ENCODE results near the gene KRT26.
"Not testable (repeated sequence)": the region's sequence is repeated elsewhere in the genome, so short reads cannot be mapped to it uniquely, and the experiment has no call there.

KRT26 gene

DNA sequence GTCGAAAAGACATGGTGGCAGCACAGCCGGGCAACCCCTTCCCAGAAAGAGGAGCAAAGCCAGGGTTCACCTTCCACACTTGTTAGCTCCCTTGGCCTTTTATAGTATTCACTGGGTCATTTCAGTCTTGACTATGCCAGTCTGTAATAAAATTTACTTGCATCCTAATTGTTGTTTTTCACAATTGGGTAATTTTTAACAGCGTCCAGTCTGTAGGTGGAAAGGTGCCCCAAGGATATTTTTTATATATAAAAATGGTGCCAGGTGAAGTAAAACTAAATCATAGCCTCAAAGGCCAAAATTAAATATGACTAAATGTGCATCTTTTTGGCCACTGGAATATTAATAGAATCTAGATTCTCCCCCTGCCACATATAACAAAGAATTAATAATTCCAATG, at the start of gene KRT26:
TSS of gene KRT26 (minus strand) at position 101 of the 400 bp plus-strand sequence. CDS start at position 13, 88 bp downstream.
- DNase-seq (ENCODE audit: low spot score) = no peak

- no peak for DNase-seq (ENCODE audit: low spot score)
Observed at GRCh38 chr17:40821536-40821935, 49.5 kb upstream of the KRT26 start.

- DNase-seq (ENCODE audit: low spot score) = no peak
Observed at GRCh38 chr17:40820228-40820838, 48.3 kb upstream of the KRT26 start.

DNA sequence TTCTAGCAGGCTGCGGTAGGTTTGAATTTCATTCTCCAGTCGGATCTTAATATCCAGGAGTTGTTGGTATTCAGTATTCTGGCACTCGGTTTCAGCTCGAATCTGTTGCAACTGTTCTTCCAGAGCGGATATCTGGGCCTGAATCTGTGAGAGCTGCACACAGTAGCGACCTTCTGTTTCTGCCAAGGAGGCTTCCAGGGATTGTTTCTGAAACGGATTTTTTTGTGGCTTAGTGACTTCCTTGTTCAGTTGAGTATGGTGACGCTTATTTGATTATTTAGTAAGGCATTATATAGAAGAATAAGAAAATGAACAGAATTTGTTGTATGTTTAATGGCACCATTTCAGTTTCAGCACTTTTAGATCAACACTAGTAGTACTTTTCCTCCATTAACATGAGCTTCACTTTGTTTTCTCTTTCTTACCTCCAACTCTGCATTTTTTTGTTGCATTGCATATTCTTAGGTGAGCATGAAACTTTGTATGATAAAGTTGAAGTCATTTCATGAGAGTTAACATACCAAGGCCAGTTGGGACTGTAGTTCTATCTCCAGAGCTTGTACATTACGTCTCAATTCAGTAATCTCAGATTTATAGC, 47.6 kb upstream of the KRT26 start:
- DNase-seq (ENCODE audit: low spot score) = peak; percentile 5

GRCh38 chr17:40818733-40819527, 46.9 kb upstream of the KRT26 start:
- peak; percentile 76 for DNase-seq (ENCODE audit: low spot score)

DNA sequence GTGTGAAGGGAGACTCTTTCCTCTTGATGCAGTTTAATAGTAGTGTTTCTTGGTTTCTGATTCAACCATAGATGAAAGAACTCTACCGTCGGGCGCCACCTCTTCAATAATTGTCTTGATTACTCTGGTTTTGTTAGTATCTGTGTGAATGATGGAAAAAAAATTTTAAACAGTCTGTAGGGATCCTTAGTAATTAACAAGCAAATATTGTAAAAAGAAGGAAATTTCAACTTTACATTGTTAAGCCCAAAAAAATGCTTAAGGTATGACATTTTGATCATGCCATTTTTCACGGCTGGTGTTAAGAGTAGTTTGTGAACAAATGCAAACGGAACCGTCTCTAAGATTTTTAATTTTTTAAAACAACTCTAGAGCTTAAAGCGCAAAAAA, 46.3 kb upstream of the KRT26 start:
- DNase-seq (ENCODE audit: low spot score) = peak; percentile 26

DNA sequence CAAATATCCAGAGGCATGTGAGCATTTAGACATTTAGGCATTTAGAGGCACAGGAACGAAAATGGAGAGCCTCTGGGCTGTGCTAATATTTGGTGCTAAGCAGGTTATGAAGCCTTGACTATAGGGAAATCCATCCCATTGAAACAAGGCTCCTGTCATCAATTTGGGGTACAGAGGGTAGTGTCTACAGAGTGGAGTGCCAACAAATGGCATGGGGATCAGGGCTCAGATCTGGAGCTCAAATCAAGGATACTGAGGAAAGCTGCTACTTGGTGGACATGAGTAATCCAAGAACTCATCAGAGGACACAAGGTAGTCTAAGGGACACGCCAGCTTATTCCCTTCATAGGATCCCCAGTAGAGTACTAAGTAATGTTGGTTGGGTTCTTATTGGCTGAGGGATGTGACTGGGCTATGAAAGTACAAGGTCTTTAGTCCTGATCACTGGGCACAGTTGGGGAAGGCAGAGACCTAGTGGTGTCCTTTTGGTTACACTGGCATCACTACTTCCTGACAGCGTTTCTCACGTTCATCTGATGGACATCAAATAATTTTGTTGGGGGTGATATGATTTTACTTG, 45.2 kb upstream of the KRT26 start:
- DNase-seq (ENCODE audit: low spot score) = no peak

DNA sequence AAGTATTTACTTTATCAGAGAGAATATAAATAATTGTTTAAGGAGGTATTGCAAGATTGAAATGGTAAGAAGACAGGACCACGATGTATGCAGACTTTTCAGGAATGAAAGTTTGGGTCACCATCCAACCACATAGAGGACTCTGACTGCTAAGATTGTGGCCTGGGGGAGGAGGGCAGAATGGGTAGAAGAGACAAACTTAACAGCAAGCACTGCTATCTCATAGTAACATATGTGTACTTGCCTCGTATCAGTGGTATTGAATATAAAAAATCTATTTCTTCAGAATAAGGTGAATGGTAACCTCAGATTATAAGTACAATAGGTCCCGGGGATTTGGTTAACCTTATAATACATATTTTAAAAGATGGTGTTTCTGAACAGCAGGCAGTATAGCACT, 44.6 kb upstream of the KRT26 start:
- no peak for DNase-seq (ENCODE audit: low spot score)

DNA sequence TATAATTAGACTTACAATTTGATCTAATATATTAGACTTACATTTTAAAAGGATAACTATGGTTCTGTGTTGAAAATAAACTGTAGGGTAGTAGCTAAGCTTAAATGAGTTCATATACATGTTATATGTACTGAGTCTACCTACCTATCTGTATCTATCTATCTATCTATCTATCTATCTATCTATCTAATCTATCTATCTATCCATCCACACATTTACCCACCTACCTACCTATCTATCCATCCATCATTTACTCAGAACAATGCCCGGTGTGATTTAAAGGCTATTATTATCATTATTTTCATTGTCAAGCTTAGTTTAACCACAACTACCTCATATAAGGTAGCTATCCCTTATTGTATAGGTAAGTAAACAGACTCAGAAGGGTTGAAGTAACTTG, 43.4 kb upstream of the KRT26 start:
- no peak for DNase-seq (ENCODE audit: low spot score)

DNA sequence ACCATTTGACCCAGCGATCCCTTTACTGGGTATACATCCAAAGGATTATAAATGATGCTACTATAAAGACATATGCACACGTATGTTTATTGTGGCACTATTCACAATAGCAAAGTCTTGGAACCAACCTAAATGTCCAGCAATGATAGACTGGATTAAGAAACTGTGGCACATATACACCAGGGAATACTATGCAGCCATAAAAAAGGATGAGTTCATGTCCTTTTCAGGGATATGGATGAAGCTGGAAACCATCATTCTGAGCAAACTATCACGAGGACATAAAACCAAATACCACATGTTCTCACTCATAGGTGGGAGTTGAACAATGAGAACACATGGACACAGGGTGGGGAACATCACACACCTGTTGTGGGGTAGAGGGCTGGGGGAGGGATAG, 42.7 kb upstream of the KRT26 start:
- not testable (repeated sequence) for DNase-seq (ENCODE audit: low spot score)

- DNase-seq (ENCODE audit: low spot score) = no peak
Observed at GRCh38 chr17:40813804-40814203, 41.8 kb upstream of the KRT26 start.

GRCh38 chr17:40812639-40813038, 40.6 kb upstream of the KRT26 start:
- no peak for DNase-seq (ENCODE audit: low spot score)

GRCh38 chr17:40810494-40810893, 38.5 kb upstream of the KRT26 start:
- no peak for DNase-seq (ENCODE audit: low spot score)

DNA sequence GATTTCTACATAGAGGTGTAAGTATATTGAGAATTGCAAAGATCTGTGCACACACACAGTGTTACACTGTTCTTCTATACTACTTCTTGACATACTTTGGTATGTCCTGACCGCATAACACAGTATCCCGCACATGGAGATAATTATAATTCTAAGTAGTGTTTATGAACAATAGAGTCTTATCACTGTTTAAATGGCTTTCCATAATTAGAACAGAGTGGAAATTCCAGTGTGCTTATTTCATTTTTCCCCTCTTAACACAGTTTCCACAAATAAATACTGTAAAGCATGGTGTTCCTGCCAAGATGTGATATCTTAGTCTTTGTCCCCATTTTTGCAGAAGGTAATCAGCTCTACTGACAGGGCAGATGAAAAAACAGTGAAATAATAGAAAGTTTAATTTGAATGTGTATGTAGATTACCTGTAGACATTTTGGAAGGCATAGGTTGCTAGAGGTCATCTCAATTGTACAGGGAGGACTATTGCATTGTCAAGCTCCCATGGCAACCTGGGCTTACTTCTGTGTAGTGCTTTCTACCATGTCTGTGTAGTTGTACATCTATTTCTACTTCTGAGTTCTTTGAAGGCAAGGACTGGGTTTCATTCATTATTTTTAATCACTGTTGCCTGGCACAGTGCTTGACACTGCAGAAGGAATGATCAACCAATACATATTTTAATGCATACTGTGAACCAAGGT, 37.9 kb upstream of the KRT26 start:
- no peak for DNase-seq (ENCODE audit: low spot score)

DNA sequence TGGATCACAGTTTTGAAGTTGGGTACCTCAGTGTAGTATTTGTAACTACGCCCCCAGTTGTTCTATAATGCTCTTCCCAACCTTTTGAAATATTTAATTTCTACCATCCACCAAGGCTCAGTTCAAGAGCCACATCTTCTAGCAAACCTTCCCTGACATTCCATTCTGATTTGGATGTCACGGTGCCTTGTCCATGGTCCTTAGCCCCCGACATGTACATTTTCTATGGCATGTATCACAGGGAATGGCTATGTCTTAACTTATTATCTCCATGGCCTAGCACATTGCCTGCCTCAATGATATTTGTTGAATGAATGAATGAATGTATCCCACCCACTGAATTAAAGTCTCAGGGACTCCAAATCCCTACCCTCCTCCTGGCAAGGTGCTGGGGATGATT, 34.1 kb upstream of the KRT26 start:
- no peak for DNase-seq (ENCODE audit: low spot score)

DNA sequence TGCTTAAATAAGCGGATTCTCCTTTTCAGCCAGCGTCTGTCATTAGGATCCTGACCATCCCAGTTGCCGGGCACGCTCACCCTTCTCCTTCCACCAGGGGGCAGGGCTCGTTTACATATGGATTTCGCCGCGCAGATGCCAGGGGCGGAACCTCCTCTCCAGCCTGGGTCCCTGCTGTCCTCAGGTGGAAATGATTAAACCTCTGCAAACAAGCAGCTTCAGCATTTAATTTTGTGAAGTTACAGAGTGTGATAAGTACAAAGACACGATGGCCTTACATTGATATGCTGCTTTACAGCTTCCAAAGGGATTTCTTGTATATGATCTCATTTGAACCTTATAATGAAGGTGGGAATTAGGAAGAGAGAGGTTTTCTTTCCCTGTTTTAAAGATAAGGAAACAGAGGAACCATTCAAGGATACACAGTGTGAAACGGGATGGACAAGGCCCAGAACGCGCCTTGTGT, 31.6 kb upstream of the KRT26 start:
- peak; percentile 75 for DNase-seq (ENCODE audit: low spot score)

DNA sequence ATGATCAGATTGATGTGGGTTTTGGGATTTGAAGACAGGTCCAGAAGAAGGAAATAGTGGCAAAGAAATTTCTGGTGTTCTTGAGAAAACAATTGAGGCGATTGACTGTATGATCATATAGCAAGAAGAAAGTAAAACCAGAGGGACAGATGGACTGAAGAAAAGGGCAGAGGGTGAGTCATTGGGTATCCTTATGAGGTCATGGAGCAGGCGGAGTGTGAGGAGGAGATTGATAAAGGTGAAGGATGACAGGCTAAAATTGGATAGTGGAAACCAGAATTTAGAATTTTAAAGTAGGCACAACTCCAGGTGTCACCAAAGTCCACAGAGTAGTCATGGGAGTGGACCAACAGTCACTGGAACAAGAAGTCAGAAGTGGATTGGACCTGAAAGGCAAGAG, 29.2 kb upstream of the KRT26 start:
- no peak for DNase-seq (ENCODE audit: low spot score)

GRCh38 chr17:40800381-40800780, 28.4 kb upstream of the KRT26 start:
- DNase-seq (ENCODE audit: low spot score) = no peak

DNA sequence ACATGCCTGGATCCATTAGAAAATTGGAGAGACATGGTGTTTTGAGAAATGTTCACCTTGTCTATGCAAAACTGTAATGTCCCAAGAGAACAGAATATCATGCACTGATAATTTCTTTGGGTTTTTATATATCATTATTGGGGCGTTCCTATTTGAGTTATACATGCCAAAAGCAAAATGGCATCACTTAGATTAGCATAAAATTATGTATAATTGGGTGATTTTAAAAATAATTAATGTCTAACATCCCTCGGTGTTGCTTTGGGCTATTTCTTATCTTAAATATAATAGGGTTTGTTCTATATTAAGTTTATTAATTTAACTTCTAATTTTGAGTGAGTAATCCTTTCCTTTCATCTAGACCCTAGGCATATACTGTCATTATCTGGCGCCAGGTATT, 27.9 kb upstream of the KRT26 start, which contains the start of gene KRT28:
TSS of gene KRT28 (minus strand) at position 101 of the 400 bp plus-strand sequence. CDS start at position 35, 66 bp downstream.
- DNase-seq (ENCODE audit: low spot score) = no peak

DNA sequence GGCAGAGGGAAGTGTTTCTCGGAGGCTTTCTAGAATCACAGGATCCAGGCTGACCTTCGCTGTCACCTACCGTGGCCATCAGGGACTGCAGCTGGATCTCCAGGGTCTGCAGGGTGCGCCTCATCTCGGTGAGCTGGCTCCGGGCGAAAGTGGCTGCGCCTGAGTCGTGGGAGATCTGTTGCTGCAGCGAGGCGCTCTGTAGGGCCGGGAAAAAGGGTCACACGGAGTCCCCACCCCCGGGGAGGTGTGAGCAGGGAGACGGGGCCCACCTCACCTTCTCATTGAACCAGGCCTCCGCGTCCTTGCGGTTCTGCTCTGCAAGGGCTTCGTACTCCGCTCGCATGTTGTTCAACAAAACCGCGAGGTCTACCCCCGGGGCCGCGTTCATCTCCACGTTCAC, 24.8 kb upstream of the KRT26 start:
- DNase-seq (ENCODE audit: low spot score) = no peak

DNA sequence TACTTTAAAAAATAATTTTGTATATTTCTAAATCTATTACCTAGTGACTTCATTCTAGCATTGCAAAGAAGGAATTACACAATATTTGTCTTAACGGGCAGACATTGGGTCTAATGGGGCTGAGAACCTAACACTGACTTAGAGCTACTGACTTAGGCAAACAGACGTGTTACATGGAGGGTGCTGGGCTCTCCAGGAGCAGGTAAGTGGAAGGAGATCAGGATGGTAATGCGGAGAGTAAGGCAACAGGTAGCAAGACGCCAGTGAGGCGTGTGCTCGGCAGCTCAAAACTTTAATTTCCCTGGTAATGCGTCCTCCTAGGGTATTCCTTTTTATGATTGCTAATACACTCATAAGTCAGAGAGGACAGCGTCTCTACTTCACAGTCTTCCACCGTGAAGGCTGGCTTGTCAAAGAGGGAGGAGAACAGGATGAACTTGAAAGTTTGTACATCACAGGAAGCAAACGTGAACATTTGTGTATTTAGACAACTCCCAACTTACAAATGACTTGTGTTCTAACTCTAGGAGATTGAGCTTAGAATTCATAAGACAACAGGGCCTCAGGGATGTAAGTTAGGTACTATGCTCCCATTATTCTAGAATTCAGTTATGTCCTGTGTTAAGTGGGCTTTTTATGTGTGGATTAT, 23.1 kb upstream of the KRT26 start:
- no peak for DNase-seq (ENCODE audit: low spot score)

GRCh38 chr17:40794466-40794865, 22.5 kb upstream of the KRT26 start:
- DNase-seq (ENCODE audit: low spot score) = no peak

Data from NAMALWA (cell line).